Lower lobe of right lung (tissue), 2 donors: Measurements from ENCODE around the gene OR2V2. TPM values are rescaled to one million over a fixed set of nuclear protein-coding genes. Genes with fewer than 3 reads are reported as not detected.

ENCODE experiments used
- ATAC-seq, 2 donors: fragments of 200-7000 bp; cut with Tn5 transposase; one replicate each; pipeline ENCODE4 v1.9.1; 2020 to 2022; ENCODE audit warnings: mild to moderate bottlenecking in 2 of 2, moderate library complexity in 2 of 2
- DNase-seq: peaks from one replicate; pipeline ENCODE4 v3.0.0-alpha.2; 2020
- H3K27ac ChIP-seq: fragments of 200-600 bp; one replicate; pipeline ENCODE4 v1.8.0; 2022
- H3K27me3 ChIP-seq: fragments of 200-600 bp; one replicate; pipeline ENCODE4 v1.8.0; 2022; ENCODE audit warnings: low read depth
- H3K36me3 ChIP-seq: fragments of 200-600 bp; one replicate; pipeline ENCODE4 v1.8.0; 2022; ENCODE audit warnings: mild to moderate bottlenecking
- H3K4me1 ChIP-seq: fragments of 200-600 bp; one replicate; pipeline ENCODE4 v1.8.0; 2022
- H3K4me3 ChIP-seq: fragments of 200-600 bp; one replicate; pipeline ENCODE4 v1.8.0; 2022; ENCODE audit warnings: mild to moderate bottlenecking
- H3K9me3 ChIP-seq: fragments of 200-600 bp; one replicate; pipeline ENCODE4 v1.8.0; 2022
- CTCF ChIP-seq: fragments of 200-600 bp; IDR thresholded peaks from one replicate; pipeline ENCODE4 v1.8.0; 2022; ENCODE audit warnings: antibody characterized with exemption, mild to moderate bottlenecking
- intact Hi-C: fragments of 100-400 bp; cut with DNase I; formaldehyde crosslinking; loops from one replicate; pipeline ENCODE4 v1.11.0; 2022
- total RNA-seq: library from RNA; stranded (reverse); fragmentation: NEBNext Ultra II Directional; extraction: Animal tissue kit (Norgen Biotek cat#: 25700); gene quantifications from one replicate; pipeline ENCODE4 v1.2.1, GENCODE V29; 2021
- donor health status: DM: no; HTN: yes; CAD: no; lungs with severe emphysema.

The OR2V2 gene
- total RNA-seq, 1 donor from 2014 or later: not detected

- DNase-seq: no peak
- no peak for ATAC-seq
- Histone ChIP-seq H3K27ac (peak overlapping the region; percentile 79), H3K4me3 (peak overlapping the region; percentile 71), H3K4me1 (peaks cover 28% of the 10 kb centered on the region), H3K27me3 (no peaks in the 10 kb centered on the region), H3K36me3 (no peaks in the 10 kb centered on the region), H3K9me3 (no peaks in the 10 kb centered on the region)
- intact Hi-C loops: no loop called here
- TF ChIP-seq CTCF: no peak
Observed at GRCh38 chr5:181203777-181204112, 56.4 kb downstream of the OR2V2 start.

GRCh38 chr5:181204113-181204825 lies 56.9 kb downstream of the OR2V2 start:
- DNase-seq: peak; percentile 56
- Histone ChIP-seq H3K36me3 (no peaks in the 10 kb centered on the region), H3K4me3 (peak overlapping the region; percentile 71), H3K27ac (peak overlapping the region; percentile 79), H3K9me3 (no peaks in the 10 kb centered on the region), H3K27me3 (no peaks in the 10 kb centered on the region), H3K4me1 (peaks cover 28% of the 10 kb centered on the region)
- peak in 1 of 2 donors; percentile 1 for ATAC-seq
- no peak for TF ChIP-seq CTCF
- intact Hi-C loops: no loop called here

GRCh38 chr5:181204826-181205760 lies 57.7 kb downstream of the OR2V2 start, which contains the start of gene TRIM7:
TSS of gene TRIM7 (minus strand) at chr5:181205196. CDS start at chr5:181205110, 86 bp downstream.
- DNase-seq (peak; percentile 74), ATAC-seq (peak; percentile 18 to 29)
- peak within 1 kb of the TSS; percentile 79 for H3K27ac ChIP-seq
- TF ChIP-seq CTCF: no peak
- peaks cover 28% of the 10 kb centered on the region for H3K4me1 ChIP-seq
- peak within 1 kb of the TSS; percentile 71 for H3K4me3 ChIP-seq
- H3K36me3 ChIP-seq: no peaks in the 10 kb centered on the region
- H3K9me3 ChIP-seq: no peaks in the 10 kb centered on the region
- no peaks in the 10 kb centered on the region for H3K27me3 ChIP-seq
- intact Hi-C loops: no loop called here

- H3K36me3 ChIP-seq: no peaks in the 10 kb centered on the region
- H3K27ac ChIP-seq: peak overlapping the region; percentile 71
- H3K27me3 ChIP-seq: no peaks in the 10 kb centered on the region
- no peaks in the 10 kb centered on the region for H3K9me3 ChIP-seq
- H3K4me3 ChIP-seq: peak overlapping the region; percentile 71
- ATAC-seq (peak in 1 of 2 donors; percentile 25), DNase-seq (no peak)
- intact Hi-C loops: no loop called here
- H3K4me1 ChIP-seq: peaks cover 28% of the 10 kb centered on the region
- TF ChIP-seq CTCF: no peak
Observed at GRCh38 chr5:181205761-181206649, 58.6 kb downstream of the OR2V2 start.
